ENCODE measurements around the gene CAMK2D. TPM values are rescaled to one million over a fixed set of nuclear protein-coding genes. Genes with fewer than 3 reads are reported as not detected.

CAMK2D gene
- total RNA-seq, 2 experiments from 2014 or later, result 104 to 120 TPM

GRCh38 chr4:113410686-113411085 is 350.9 kb downstream of the CAMK2D start:
- no peaks in the 10 kb centered on the region for H3K79me2 ChIP-seq (ENCODE audit: insufficient read depth, low read depth, low read length)
- no peak overlapping the region for H3K4me3 ChIP-seq (ENCODE audit: low read depth, low read length, poor library complexity, severe bottlenecking)
- BruUV-seq (replicated peaks), result no TSS peak
- H2AFZ ChIP-seq (ENCODE audit: low read length), result peak overlapping the region; percentile 65
- no peaks in the 10 kb centered on the region for H4K20me1 ChIP-seq (ENCODE audit: insufficient read depth, low read length)
- intact Hi-C loops (cut with micrococcal nuclease; ENCODE audit: unreplicated experiment), result no loop called here
- DNase-seq (ENCODE audit: low spot score), result peak; percentile 14
- peaks cover 10% of the 10 kb centered on the region for H3K4me1 ChIP-seq (ENCODE audit: insufficient read depth, low read length, poor library complexity, severe bottlenecking)
- H3K27ac ChIP-seq (ENCODE audit: low read depth, low read length, poor library complexity, severe bottlenecking), result peak overlapping the region; percentile 2
- CTCF ChIA-PET (ENCODE audit: unreplicated experiment), result no interaction called here
- TF ChIP-seq EZH2phosphoT487 (IDR thresholded peaks at IDR 0.05; ENCODE audit: borderline replicate concordance, low read depth, low read length) (no peak), CTCF (conservative IDR thresholded peaks at IDR 0.05; ENCODE audit: low read length) (no peak)
- H3K9me2 ChIP-seq (ENCODE audit: insufficient read depth, low read length), result no peaks in the 10 kb centered on the region
- POLR2A ChIA-PET, result no interaction called here
- H3K4me2 ChIP-seq (ENCODE audit: low read length), result peak overlapping the region; percentile 8
- no peaks in the 10 kb centered on the region for H3K9me3 ChIP-seq (ENCODE audit: low read length)
- no peaks in the 10 kb centered on the region for H3K36me3 ChIP-seq (ENCODE audit: insufficient read depth, low read length)

- BruUV-seq (replicated peaks), result no TSS peak
- POLR2A ChIA-PET, result interaction anchor here (0.7 to 1.2 kb wide), 5 partner anchors 27 to 440 kb away, joined by 3 to 4 read pairs (median 3); no protein-coding TSS in a partner anchor
- Histone ChIP-seq H3K9me2 (ENCODE audit: insufficient read depth, low read length) (no peaks in the 10 kb centered on the region), H3K4me2 (ENCODE audit: low read length) (no peak overlapping the region), H3K27ac (ENCODE audit: low read depth, low read length, poor library complexity, severe bottlenecking) (no peak overlapping the region), H4K20me1 (ENCODE audit: insufficient read depth, low read length) (no peaks in the 10 kb centered on the region), H3K4me3 (ENCODE audit: low read depth, low read length, poor library complexity, severe bottlenecking) (no peak overlapping the region), H3K4me1 (ENCODE audit: insufficient read depth, low read length, poor library complexity, severe bottlenecking) (peaks cover 10% of the 10 kb centered on the region), H2AFZ (ENCODE audit: low read length) (no peak overlapping the region), H3K36me3 (ENCODE audit: insufficient read depth, low read length) (no peaks in the 10 kb centered on the region), H3K79me2 (ENCODE audit: insufficient read depth, low read depth, low read length) (no peaks in the 10 kb centered on the region), H3K9me3 (ENCODE audit: low read length) (no peaks in the 10 kb centered on the region)
- TF ChIP-seq CTCF (conservative IDR thresholded peaks at IDR 0.05; ENCODE audit: low read length) (no peak), EZH2phosphoT487 (IDR thresholded peaks at IDR 0.05; ENCODE audit: borderline replicate concordance, low read depth, low read length) (no peak)
- no peak for DNase-seq (ENCODE audit: low spot score)
- CTCF ChIA-PET (ENCODE audit: unreplicated experiment), result no interaction called here
- intact Hi-C loops (cut with micrococcal nuclease; ENCODE audit: unreplicated experiment), result no loop called here
These were observed 352.4 kb downstream of the CAMK2D start for GRCh38 chr4:113409181-113409580.

- TF ChIP-seq EZH2phosphoT487 (IDR thresholded peaks at IDR 0.05; ENCODE audit: borderline replicate concordance, low read depth, low read length), result no peak
- TF ChIP-seq CTCF (conservative IDR thresholded peaks at IDR 0.05; ENCODE audit: low read length), result no peak
- 0 out of 2 replicates have a peak, but pooled peaks cover 3% of the 10 kb centered on the region for H3K9me3 ChIP-seq (ENCODE audit: low read length)
- no TSS peak for BruUV-seq (replicated peaks)
- no peak overlapping the region for H3K4me3 ChIP-seq (ENCODE audit: low read depth, low read length, poor library complexity, severe bottlenecking)
- peak overlapping the region; percentile 31 for H2AFZ ChIP-seq (ENCODE audit: low read length)
- H3K36me3 ChIP-seq (ENCODE audit: insufficient read depth, low read length), result no peaks in the 10 kb centered on the region
- H3K27ac ChIP-seq (ENCODE audit: low read depth, low read length, poor library complexity, severe bottlenecking), result no peak overlapping the region
- no peaks in the 10 kb centered on the region for H3K9me2 ChIP-seq (ENCODE audit: insufficient read depth, low read length)
- DNase-seq (ENCODE audit: low spot score), result peak; percentile 11
- H3K4me1 ChIP-seq (ENCODE audit: insufficient read depth, low read length, poor library complexity, severe bottlenecking), result peaks cover 10% of the 10 kb centered on the region
- intact Hi-C loops (cut with micrococcal nuclease; ENCODE audit: unreplicated experiment), result no loop called here
- CTCF ChIA-PET (ENCODE audit: unreplicated experiment), result no interaction called here
- no peaks in the 10 kb centered on the region for H3K79me2 ChIP-seq (ENCODE audit: insufficient read depth, low read depth, low read length)
- POLR2A ChIA-PET, result interaction anchor here (0.6 kb wide), 1 partner anchor 152 kb away, joined by 3 read pairs; no protein-coding TSS in a partner anchor
- H4K20me1 ChIP-seq (ENCODE audit: insufficient read depth, low read length), result no peaks in the 10 kb centered on the region
- no peak overlapping the region for H3K4me2 ChIP-seq (ENCODE audit: low read length)
These were observed 354.1 kb downstream of the CAMK2D start for GRCh38 chr4:113407409-113407808.

Data from OCI-LY7 (cell line).